WERI-Rb-1 (cell line): ENCODE data around the gene OR8B3.

Source experiments
- DNase-seq: peaks from one replicate; pipeline ENCODE4 v3.0.0-alpha.2; 2020
- H3K27ac ChIP-seq: fragments of 250-450 bp; sonication (Bioruptor Pico); 2 replicates; pipeline ENCODE4 v1.5.1; 2020; ENCODE audit warnings: mild to moderate bottlenecking, moderate library complexity
- H3K27me3 ChIP-seq: fragments of 250-450 bp; sonication (Bioruptor Pico); 2 replicates; pipeline ENCODE4 v1.5.1; 2021; ENCODE audit warnings: mild to moderate bottlenecking, low read depth, moderate library complexity; ENCODE audit not compliant: insufficient read depth, severe bottlenecking
- H3K36me3 ChIP-seq: fragments of 250-450 bp; sonication (Bioruptor Pico); 2 replicates; pipeline ENCODE4 v1.5.1; 2020; ENCODE audit warnings: mild to moderate bottlenecking, moderate library complexity
- H3K4me3 ChIP-seq: 2 replicates; pipeline ENCODE4 v1.5.1; 2011; ENCODE audit warnings: low read depth, mild to moderate bottlenecking, control low read depth, low read length
- H3K9me3 ChIP-seq: fragments of 250-450 bp; sonication (Bioruptor Pico); 2 replicates; pipeline ENCODE4 v1.5.1; 2021; ENCODE audit warnings: mild to moderate bottlenecking, moderate library complexity; ENCODE audit not compliant: severe bottlenecking
- TF ChIP-seq, protein P1 (sequence below): IDR thresholded peaks from 2 replicates; pipeline ENCODE4 v1.5.1; 2011; ENCODE audit warnings: low read depth, mild to moderate bottlenecking, control low read depth, inconsistent platforms, low read length

OR8B3 gene

DNA sequence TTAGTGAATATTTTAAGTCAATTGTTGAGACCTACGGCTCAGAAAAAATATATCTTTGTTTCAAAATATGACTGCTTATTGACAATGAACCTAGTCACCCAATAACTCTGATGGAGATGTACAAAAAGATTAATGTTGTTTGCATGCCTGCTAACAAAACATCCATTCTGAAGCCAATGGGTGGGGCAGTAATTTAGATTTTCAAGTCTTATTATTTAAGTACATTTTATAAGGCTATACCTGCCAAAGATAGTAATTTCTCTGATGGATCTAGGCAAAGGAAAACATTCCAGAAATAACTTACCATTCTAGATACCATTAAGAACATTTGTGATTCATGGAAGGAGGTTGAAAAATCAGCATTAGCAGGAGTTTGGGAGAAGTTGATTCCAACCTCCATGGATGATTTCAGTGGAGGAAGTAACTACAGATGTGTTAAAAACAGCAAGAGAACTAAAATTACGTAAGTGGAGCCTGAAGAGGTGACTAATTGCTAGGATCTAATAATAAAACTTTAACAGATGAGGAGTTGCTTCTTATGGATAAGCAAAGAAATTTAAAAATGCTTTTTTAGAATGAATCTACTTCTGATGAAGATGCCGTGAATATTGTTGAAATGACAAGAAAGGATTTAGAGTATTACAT is 52.4 kb downstream of the OR8B3 start:
- no peak overlapping the region for H3K4me3 ChIP-seq
- H3K9me3 ChIP-seq, result no peaks in the 10 kb centered on the region
- TF ChIP-seq, protein P1, sequence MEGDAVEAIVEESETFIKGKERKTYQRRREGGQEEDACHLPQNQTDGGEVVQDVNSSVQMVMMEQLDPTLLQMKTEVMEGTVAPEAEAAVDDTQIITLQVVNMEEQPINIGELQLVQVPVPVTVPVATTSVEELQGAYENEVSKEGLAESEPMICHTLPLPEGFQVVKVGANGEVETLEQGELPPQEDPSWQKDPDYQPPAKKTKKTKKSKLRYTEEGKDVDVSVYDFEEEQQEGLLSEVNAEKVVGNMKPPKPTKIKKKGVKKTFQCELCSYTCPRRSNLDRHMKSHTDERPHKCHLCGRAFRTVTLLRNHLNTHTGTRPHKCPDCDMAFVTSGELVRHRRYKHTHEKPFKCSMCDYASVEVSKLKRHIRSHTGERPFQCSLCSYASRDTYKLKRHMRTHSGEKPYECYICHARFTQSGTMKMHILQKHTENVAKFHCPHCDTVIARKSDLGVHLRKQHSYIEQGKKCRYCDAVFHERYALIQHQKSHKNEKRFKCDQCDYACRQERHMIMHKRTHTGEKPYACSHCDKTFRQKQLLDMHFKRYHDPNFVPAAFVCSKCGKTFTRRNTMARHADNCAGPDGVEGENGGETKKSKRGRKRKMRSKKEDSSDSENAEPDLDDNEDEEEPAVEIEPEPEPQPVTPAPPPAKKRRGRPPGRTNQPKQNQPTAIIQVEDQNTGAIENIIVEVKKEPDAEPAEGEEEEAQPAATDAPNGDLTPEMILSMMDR, result no peak
- DNase-seq, result no peak
- H3K27ac ChIP-seq, result no peak overlapping the region
- no peaks in the 10 kb centered on the region for H3K27me3 ChIP-seq
- no peaks in the 10 kb centered on the region for H3K36me3 ChIP-seq
